IPS-11a (cell line): ENCODE data around the gene UNC5CL.
"Not testable (repeated sequence)": the region's sequence is repeated elsewhere in the genome, so short reads cannot be mapped to it uniquely, and the experiment has no call there.

Experiments used
- H3K4me3 ChIP-seq: one replicate; pipeline ENCODE4 v1.5.1; 2013; ENCODE audit warnings: low read depth, low read length, control low read depth

The UNC5CL gene

GRCh38 chr6:41040940-41041536 lies 2.0 kb upstream of the UNC5CL start:
- no peak overlapping the region for H3K4me3 ChIP-seq

- no peak overlapping the region for H3K4me3 ChIP-seq
Observed at GRCh38 chr6:41040101-41040939, 1.3 kb upstream of the UNC5CL start.

- H3K4me3 ChIP-seq = no peak overlapping the region
Observed at GRCh38 chr6:41038205-41038604, 816 bp downstream of the UNC5CL start.

GRCh38 chr6:41037107-41037900 lies 1.7 kb downstream of the UNC5CL start:
- no peak overlapping the region for H3K4me3 ChIP-seq

- no peak overlapping the region for H3K4me3 ChIP-seq
Observed at GRCh38 chr6:41036601-41037000, 2.4 kb downstream of the UNC5CL start.

GRCh38 chr6:41036186-41036585 lies 2.8 kb downstream of the UNC5CL start:
- no peak overlapping the region for H3K4me3 ChIP-seq

- no peak overlapping the region for H3K4me3 ChIP-seq
Observed at GRCh38 chr6:41033776-41034175, 5.2 kb downstream of the UNC5CL start.

- no peak overlapping the region for H3K4me3 ChIP-seq
Observed at GRCh38 chr6:41032830-41033229, 6.2 kb downstream of the UNC5CL start.

GRCh38 chr6:41028561-41029412 lies 10.2 kb downstream of the UNC5CL start:
- peak overlapping the region; percentile 47 for H3K4me3 ChIP-seq

GRCh38 chr6:41027799-41028560 lies 11.0 kb downstream of the UNC5CL start:
- H3K4me3 ChIP-seq = peak overlapping the region; percentile 47

- H3K4me3 ChIP-seq = peak overlapping the region; percentile 47
Observed at GRCh38 chr6:41027241-41027640, 11.8 kb downstream of the UNC5CL start.

- H3K4me3 ChIP-seq = no peak overlapping the region
Observed at GRCh38 chr6:41025966-41026530, 13.0 kb downstream of the UNC5CL start.

GRCh38 chr6:41023114-41023513 lies 15.9 kb downstream of the UNC5CL start:
- no peak overlapping the region for H3K4me3 ChIP-seq

- H3K4me3 ChIP-seq = no peak overlapping the region
Observed at GRCh38 chr6:41022294-41022693, 16.7 kb downstream of the UNC5CL start.

GRCh38 chr6:41021832-41022231 lies 17.2 kb downstream of the UNC5CL start:
- H3K4me3 ChIP-seq = no peak overlapping the region

- H3K4me3 ChIP-seq = no peak overlapping the region
Observed at GRCh38 chr6:41017663-41018062, 21.4 kb downstream of the UNC5CL start.

GRCh38 chr6:41015860-41016259 lies 23.2 kb downstream of the UNC5CL start:
- H3K4me3 ChIP-seq = not testable (repeated sequence)

- no peak overlapping the region for H3K4me3 ChIP-seq
Observed at GRCh38 chr6:41014780-41015179, 24.2 kb downstream of the UNC5CL start.

GRCh38 chr6:41013466-41014153 lies 25.4 kb downstream of the UNC5CL start:
- H3K4me3 ChIP-seq = no peak overlapping the region
